ENCODE data around the gene COX4I2. TPM values are rescaled to one million over a fixed set of nuclear protein-coding genes. Genes with fewer than 3 reads are reported as not detected.

COX4I2 gene
- polyA plus RNA-seq, 3 donors, result not detected

DNA sequence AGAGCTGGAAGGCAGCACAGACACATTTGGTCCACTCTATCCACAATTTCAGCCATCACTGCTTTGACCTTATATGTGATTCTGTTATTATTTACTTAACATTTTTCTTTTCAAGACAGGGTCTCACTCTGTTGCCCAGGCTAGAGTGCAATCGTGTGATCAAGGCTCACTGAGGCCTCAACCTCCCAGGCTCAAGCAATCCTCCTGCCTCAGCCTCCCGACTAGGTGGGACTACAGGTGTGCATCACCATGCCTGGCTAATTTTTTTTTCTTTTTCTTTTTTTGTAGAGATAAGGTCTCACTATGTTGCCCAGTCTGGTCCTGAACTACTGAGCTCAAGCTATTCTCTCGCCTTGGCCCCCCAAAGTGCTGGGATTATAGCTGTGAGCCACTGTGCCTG lies 44.6 kb downstream of the COX4I2 start:
- Histone ChIP-seq H3K27ac (ENCODE audit: low read depth in 1 of 2, low read length in 2 of 2) (no peak overlapping the region), H2AFZ (ENCODE audit: insufficient read depth, low read depth, low read length, poor library complexity, severe bottlenecking) (no peak overlapping the region), H3K4me3 (replicated peaks in 1 of 3; ENCODE audit: low read depth in 2 of 3, low read length in 3 of 3) (no peak overlapping the region), H3K9ac (ENCODE audit: insufficient read depth, low read length, poor library complexity, severe bottlenecking) (no peak overlapping the region), H3K4me2 (replicated peaks; ENCODE audit: extremely low read depth, low read length, poor library complexity, severe bottlenecking) (no peak overlapping the region), H3K9me3 (replicated peaks in 1 of 2; ENCODE audit: control insufficient read depth in 1 of 2, insufficient read depth in 1 of 2, low read length in 2 of 2) (no peaks in the 10 kb centered on the region), H3K4me1 (ENCODE audit: control insufficient read depth in 1 of 2, insufficient read depth in 2 of 2, low read length in 2 of 2) (no peaks in the 10 kb centered on the region), H3K27me3 (ENCODE audit: control insufficient read depth in 2 of 2, insufficient read depth in 2 of 2, low read length in 2 of 2) (no peaks in the 10 kb centered on the region), H3K79me2 (ENCODE audit: insufficient read depth, low read length) (peaks cover 3% of the 10 kb centered on the region), H3K36me3 (replicated peaks in 1 of 2; ENCODE audit: control insufficient read depth in 1 of 2, insufficient read depth in 2 of 2, low read length in 2 of 2) (peaks cover 25 to 80% of the 10 kb centered on the region in 2 donors), H4K20me1 (ENCODE audit: insufficient read depth, low read length) (peaks cover 42% of the 10 kb centered on the region)
- H3K27ac Mint-ChIP-seq, result no peak overlapping the region
- H3K4me1 Mint-ChIP-seq, result peaks cover 8% of the 10 kb centered on the region
- no peak overlapping the region for H3K4me3 Mint-ChIP-seq
- H3K36me3 Mint-ChIP-seq, result peaks cover 65 to 66% of the 10 kb centered on the region in 2 donors
- intact Hi-C loops (cut with micrococcal nuclease), result no loop called here
- TF ChIP-seq, protein P1, sequence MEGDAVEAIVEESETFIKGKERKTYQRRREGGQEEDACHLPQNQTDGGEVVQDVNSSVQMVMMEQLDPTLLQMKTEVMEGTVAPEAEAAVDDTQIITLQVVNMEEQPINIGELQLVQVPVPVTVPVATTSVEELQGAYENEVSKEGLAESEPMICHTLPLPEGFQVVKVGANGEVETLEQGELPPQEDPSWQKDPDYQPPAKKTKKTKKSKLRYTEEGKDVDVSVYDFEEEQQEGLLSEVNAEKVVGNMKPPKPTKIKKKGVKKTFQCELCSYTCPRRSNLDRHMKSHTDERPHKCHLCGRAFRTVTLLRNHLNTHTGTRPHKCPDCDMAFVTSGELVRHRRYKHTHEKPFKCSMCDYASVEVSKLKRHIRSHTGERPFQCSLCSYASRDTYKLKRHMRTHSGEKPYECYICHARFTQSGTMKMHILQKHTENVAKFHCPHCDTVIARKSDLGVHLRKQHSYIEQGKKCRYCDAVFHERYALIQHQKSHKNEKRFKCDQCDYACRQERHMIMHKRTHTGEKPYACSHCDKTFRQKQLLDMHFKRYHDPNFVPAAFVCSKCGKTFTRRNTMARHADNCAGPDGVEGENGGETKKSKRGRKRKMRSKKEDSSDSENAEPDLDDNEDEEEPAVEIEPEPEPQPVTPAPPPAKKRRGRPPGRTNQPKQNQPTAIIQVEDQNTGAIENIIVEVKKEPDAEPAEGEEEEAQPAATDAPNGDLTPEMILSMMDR (IDR thresholded peaks at IDR 0.05), result no peak
- peaks cover 0 to 7% (median 0%) of the 10 kb centered on the region in 3 donors for H3K27me3 Mint-ChIP-seq (ENCODE audit: low read depth in 3 of 3)
- no peak for DNase-seq
- WGBS (ENCODE audit: insufficient coverage), result 100% methylated on average over 2 of the region's 3 CpGs
- no peaks in the 10 kb centered on the region for H3K9me3 Mint-ChIP-seq

DNA sequence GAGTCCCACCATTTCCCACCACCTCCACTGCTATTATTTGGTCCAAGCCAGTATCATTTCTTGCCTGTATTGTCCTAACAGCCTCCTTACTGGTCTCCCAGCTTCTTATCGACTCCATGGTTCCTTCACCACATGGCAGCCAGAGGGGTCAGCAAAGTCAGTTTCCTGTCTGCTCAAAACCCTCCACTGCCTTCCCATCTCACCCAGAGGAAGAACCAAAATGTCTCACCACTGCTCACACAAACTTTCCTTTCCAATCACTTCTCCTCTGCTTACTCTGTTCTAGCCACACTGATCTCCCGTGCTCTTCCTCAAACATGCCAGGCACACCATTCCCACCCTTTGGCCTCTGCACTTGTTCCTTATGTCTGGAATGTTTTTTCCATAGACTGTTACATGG lies 45.2 kb downstream of the COX4I2 start:
- Mint-ChIP-seq H3K27ac (peak overlapping the region in 2 of 7 donors; percentile 5 to 47), H3K4me1 (peaks cover 6% of the 10 kb centered on the region), H3K36me3 (peaks cover 64 to 68% of the 10 kb centered on the region in 2 donors), H3K27me3 (ENCODE audit: low read depth in 3 of 3) (peaks cover 0 to 7% (median 0%) of the 10 kb centered on the region in 3 donors), H3K4me3 (no peak overlapping the region), H3K9me3 (no peaks in the 10 kb centered on the region)
- peaks cover 42% of the 10 kb centered on the region for H4K20me1 ChIP-seq (ENCODE audit: insufficient read depth, low read length)
- peaks cover 3% of the 10 kb centered on the region for H3K79me2 ChIP-seq (ENCODE audit: insufficient read depth, low read length)
- no peaks in the 10 kb centered on the region for H3K9me3 ChIP-seq (replicated peaks in 1 of 2; ENCODE audit: control insufficient read depth in 1 of 2, insufficient read depth in 1 of 2, low read length in 2 of 2)
- no peak overlapping the region for H3K9ac ChIP-seq (ENCODE audit: insufficient read depth, low read length, poor library complexity, severe bottlenecking)
- no peak overlapping the region for H2AFZ ChIP-seq (ENCODE audit: insufficient read depth, low read depth, low read length, poor library complexity, severe bottlenecking)
- TF ChIP-seq, protein P1 (IDR thresholded peaks at IDR 0.05), result no peak
- WGBS (ENCODE audit: insufficient coverage), result 85% methylated on average over 2 of the region's 2 CpGs
- no peak overlapping the region for H3K4me2 ChIP-seq (replicated peaks; ENCODE audit: extremely low read depth, low read length, poor library complexity, severe bottlenecking)
- intact Hi-C loops (cut with micrococcal nuclease), result no loop called here
- H3K27ac ChIP-seq (ENCODE audit: low read depth in 1 of 2, low read length in 2 of 2), result no peak overlapping the region
- no peak overlapping the region for H3K4me3 ChIP-seq (replicated peaks in 1 of 3; ENCODE audit: low read depth in 2 of 3, low read length in 3 of 3)
- peaks cover 25 to 79% of the 10 kb centered on the region in 2 donors for H3K36me3 ChIP-seq (replicated peaks in 1 of 2; ENCODE audit: control insufficient read depth in 1 of 2, insufficient read depth in 2 of 2, low read length in 2 of 2)
- DNase-seq, result no peak
- H3K4me1 ChIP-seq (ENCODE audit: control insufficient read depth in 1 of 2, insufficient read depth in 2 of 2, low read length in 2 of 2), result no peaks in the 10 kb centered on the region
- H3K27me3 ChIP-seq (ENCODE audit: control insufficient read depth in 2 of 2, insufficient read depth in 2 of 2, low read length in 2 of 2), result no peaks in the 10 kb centered on the region
